ENCODE results near the gene LRP1B.

Gene LRP1B

GRCh38 chr2:142100139-142100873 is 30.5 kb downstream of the LRP1B start:
- no peak for TF ChIP-seq POLR2AphosphoS5 (IDR thresholded peaks at IDR 0.05; ENCODE audit: low read depth, low read length)
- no peak for TF ChIP-seq REST (IDR thresholded peaks at IDR 0.05; ENCODE audit: insufficient read depth in 1 of 2, low read depth in 2 of 2, low read length in 2 of 2)
- TF ChIP-seq SIN3A (IDR thresholded peaks at IDR 0.05; ENCODE audit: borderline replicate concordance, insufficient read depth, low read length): no peak
- TF ChIP-seq TAF1 (IDR thresholded peaks at IDR 0.05; ENCODE audit: borderline replicate concordance, insufficient read depth, low read length): no peak
- TF ChIP-seq FOXP2 (optimal IDR thresholded peaks at IDR 0.05; ENCODE audit: borderline replicate concordance, extremely low read depth, extremely low read length, insufficient read depth): no peak

GRCh38 chr2:142097711-142098110 is 33.1 kb downstream of the LRP1B start:
- TF ChIP-seq POLR2AphosphoS5 (IDR thresholded peaks at IDR 0.05; ENCODE audit: low read depth, low read length) (no peak), REST (IDR thresholded peaks at IDR 0.05; ENCODE audit: insufficient read depth in 1 of 2, low read depth in 2 of 2, low read length in 2 of 2) (no peak), SIN3A (IDR thresholded peaks at IDR 0.05; ENCODE audit: borderline replicate concordance, insufficient read depth, low read length) (no peak), TAF1 (IDR thresholded peaks at IDR 0.05; ENCODE audit: borderline replicate concordance, insufficient read depth, low read length) (no peak), FOXP2 (optimal IDR thresholded peaks at IDR 0.05; ENCODE audit: borderline replicate concordance, extremely low read depth, extremely low read length, insufficient read depth) (no peak)

GRCh38 chr2:142095647-142096046 is 35.2 kb downstream of the LRP1B start:
- TF ChIP-seq POLR2AphosphoS5 (IDR thresholded peaks at IDR 0.05; ENCODE audit: low read depth, low read length) (no peak), TAF1 (IDR thresholded peaks at IDR 0.05; ENCODE audit: borderline replicate concordance, insufficient read depth, low read length) (no peak), SIN3A (IDR thresholded peaks at IDR 0.05; ENCODE audit: borderline replicate concordance, insufficient read depth, low read length) (no peak), FOXP2 (optimal IDR thresholded peaks at IDR 0.05; ENCODE audit: borderline replicate concordance, extremely low read depth, extremely low read length, insufficient read depth) (no peak), REST (IDR thresholded peaks at IDR 0.05; ENCODE audit: insufficient read depth in 1 of 2, low read depth in 2 of 2, low read length in 2 of 2) (no peak)

GRCh38 chr2:142094233-142094632 is 36.6 kb downstream of the LRP1B start:
- no peak for TF ChIP-seq TAF1 (IDR thresholded peaks at IDR 0.05; ENCODE audit: borderline replicate concordance, insufficient read depth, low read length)
- TF ChIP-seq POLR2AphosphoS5 (IDR thresholded peaks at IDR 0.05; ENCODE audit: low read depth, low read length): no peak
- TF ChIP-seq REST (IDR thresholded peaks at IDR 0.05; ENCODE audit: insufficient read depth in 1 of 2, low read depth in 2 of 2, low read length in 2 of 2): no peak
- TF ChIP-seq FOXP2 (optimal IDR thresholded peaks at IDR 0.05; ENCODE audit: borderline replicate concordance, extremely low read depth, extremely low read length, insufficient read depth): no peak
- no peak for TF ChIP-seq SIN3A (IDR thresholded peaks at IDR 0.05; ENCODE audit: borderline replicate concordance, insufficient read depth, low read length)

Measured in PFSK-1 (cell line).